Astrocyte of the cerebellum (primary cell): Measurements from ENCODE around the gene RMI2.

Source experiments
- DNase-seq: peaks from one replicate; pipeline ENCODE4 v3.0.0-alpha.2; 2011; ENCODE audit warnings: low read depth
- H3K4me3 ChIP-seq: 2 replicates; pipeline ENCODE4 v1.5.1; 2011; ENCODE audit warnings: mild to moderate bottlenecking, low read depth, low read length, moderate library complexity
- CTCF ChIP-seq: IDR thresholded peaks from 2 replicates; pipeline ENCODE4 v1.5.1; 2012; ENCODE audit warnings: low read length, low read depth, moderate library complexity, mild to moderate bottlenecking; ENCODE audit errors: missing control alignments
- in situ Hi-C: cut with HindIII; loops from 2 replicates; pipeline ENCODE4 v1.10.0; 2017; ENCODE audit warnings: low sequenced_read_pairs

The RMI2 gene

GRCh38 chr16:11319529-11320146, 25.6 kb upstream of the RMI2 start:
- no peak overlapping the region for H3K4me3 ChIP-seq
- no peak for TF ChIP-seq CTCF
- in situ Hi-C loops, result no loop called here
- DNase-seq, result no peak

- no peak overlapping the region for H3K4me3 ChIP-seq
- TF ChIP-seq CTCF, result no peak
- in situ Hi-C loops, result no loop called here
- DNase-seq, result no peak
Measured at GRCh38 chr16:11320170-11320569, 25.1 kb upstream of the RMI2 start.

- in situ Hi-C loops, result no loop called here
- H3K4me3 ChIP-seq, result no peak overlapping the region
- DNase-seq, result no peak
- no peak for TF ChIP-seq CTCF
Measured at GRCh38 chr16:11321662-11322061, 23.6 kb upstream of the RMI2 start.

- DNase-seq, result no peak
- in situ Hi-C loops, result no loop called here
- H3K4me3 ChIP-seq, result no peak overlapping the region
- no peak for TF ChIP-seq CTCF
Measured at GRCh38 chr16:11322823-11323222, 22.4 kb upstream of the RMI2 start.

GRCh38 chr16:11323551-11324336, 21.5 kb upstream of the RMI2 start:
- DNase-seq, result no peak
- in situ Hi-C loops, result no loop called here
- H3K4me3 ChIP-seq, result no peak overlapping the region
- no peak for TF ChIP-seq CTCF

GRCh38 chr16:11325404-11326083, 19.7 kb upstream of the RMI2 start:
- TF ChIP-seq CTCF, result no peak
- H3K4me3 ChIP-seq, result no peak overlapping the region
- in situ Hi-C loops, result no loop called here
- no peak for DNase-seq
